SU-DHL-6 (cell line): ENCODE results near the gene PEX7.

Source experiments
- EZH2phosphoT487 ChIP-seq: fragments of 200-600 bp; sonication (generic), shearing (Covaris generic); conservative IDR thresholded peaks from 2 replicates; pipeline ENCODE4 v1.6.1; 2018; ENCODE audit warnings: mild to moderate bottlenecking, antibody characterized with exemption, low read length, moderate library complexity, mixed read lengths
- TF ChIP-seq, protein P1 (sequence below): fragments of 200-600 bp; sonication (generic); IDR thresholded peaks from one replicate; pipeline ENCODE4 v1.5.1; 2017; ENCODE audit warnings: antibody characterized with exemption, mild to moderate bottlenecking, low read length, moderate library complexity; ENCODE audit not compliant: insufficient read depth, poor library complexity, severe bottlenecking

DNA sequence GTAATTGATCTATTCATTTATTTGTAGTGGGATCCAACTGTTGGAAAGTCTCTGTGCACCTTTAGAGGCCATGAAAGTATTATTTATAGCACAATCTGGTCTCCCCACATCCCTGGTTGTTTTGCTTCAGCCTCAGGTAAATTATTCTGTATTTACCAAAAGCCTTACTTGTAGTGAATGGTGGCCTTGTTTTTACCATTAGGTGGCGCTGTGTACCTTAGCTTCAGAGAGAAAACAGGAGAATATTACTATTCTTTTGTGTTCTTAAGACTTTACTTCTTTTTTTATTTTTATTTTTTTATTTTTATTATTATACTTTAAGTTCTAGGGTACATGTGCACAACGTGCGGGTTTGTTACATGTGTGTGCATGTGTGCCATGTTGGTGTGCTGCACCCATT, 23.7 kb downstream of the PEX7 start:
- TF ChIP-seq, protein P1, sequence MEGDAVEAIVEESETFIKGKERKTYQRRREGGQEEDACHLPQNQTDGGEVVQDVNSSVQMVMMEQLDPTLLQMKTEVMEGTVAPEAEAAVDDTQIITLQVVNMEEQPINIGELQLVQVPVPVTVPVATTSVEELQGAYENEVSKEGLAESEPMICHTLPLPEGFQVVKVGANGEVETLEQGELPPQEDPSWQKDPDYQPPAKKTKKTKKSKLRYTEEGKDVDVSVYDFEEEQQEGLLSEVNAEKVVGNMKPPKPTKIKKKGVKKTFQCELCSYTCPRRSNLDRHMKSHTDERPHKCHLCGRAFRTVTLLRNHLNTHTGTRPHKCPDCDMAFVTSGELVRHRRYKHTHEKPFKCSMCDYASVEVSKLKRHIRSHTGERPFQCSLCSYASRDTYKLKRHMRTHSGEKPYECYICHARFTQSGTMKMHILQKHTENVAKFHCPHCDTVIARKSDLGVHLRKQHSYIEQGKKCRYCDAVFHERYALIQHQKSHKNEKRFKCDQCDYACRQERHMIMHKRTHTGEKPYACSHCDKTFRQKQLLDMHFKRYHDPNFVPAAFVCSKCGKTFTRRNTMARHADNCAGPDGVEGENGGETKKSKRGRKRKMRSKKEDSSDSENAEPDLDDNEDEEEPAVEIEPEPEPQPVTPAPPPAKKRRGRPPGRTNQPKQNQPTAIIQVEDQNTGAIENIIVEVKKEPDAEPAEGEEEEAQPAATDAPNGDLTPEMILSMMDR: peak; percentile 41
- TF ChIP-seq EZH2phosphoT487: no peak
